PC-3 (cell line): ENCODE results near the gene JCAD.

Experiments used
- EZH2 ChIP-seq: fragments of 300-600 bp; sonication (generic); IDR thresholded peaks from one replicate; pipeline ENCODE4 v1.6.1; 2017; ENCODE audit warnings: antibody characterized with exemption, mild to moderate bottlenecking, low read length; ENCODE audit not compliant: unreplicated experiment
- TF ChIP-seq, protein P1 (sequence below): fragments of 300-600 bp; sonication (generic); conservative IDR thresholded peaks from 2 replicates; pipeline ENCODE4 v1.5.1; 2017; ENCODE audit warnings: antibody characterized with exemption, low read depth, mild to moderate bottlenecking, low read length

DNA sequence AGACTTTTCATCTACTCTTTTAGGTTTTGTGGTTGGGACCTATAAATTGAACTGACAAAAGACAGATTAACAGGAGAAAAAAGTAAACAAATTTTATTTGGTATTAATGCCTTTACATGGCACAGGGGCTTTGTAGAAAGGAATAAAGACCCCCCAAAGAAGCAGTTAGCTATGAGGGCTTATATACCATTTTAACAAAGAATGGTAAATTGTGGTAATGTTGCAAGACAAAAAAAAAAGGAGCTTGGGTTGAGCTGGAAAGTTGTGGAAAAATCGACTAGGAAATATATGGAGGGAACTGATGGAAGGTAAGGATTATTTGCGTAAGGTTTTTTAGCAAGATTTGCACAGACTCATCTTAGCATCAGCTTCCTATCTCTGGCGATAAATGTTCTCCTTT lies 84.6 kb downstream of the JCAD start:
- TF ChIP-seq, protein P1, sequence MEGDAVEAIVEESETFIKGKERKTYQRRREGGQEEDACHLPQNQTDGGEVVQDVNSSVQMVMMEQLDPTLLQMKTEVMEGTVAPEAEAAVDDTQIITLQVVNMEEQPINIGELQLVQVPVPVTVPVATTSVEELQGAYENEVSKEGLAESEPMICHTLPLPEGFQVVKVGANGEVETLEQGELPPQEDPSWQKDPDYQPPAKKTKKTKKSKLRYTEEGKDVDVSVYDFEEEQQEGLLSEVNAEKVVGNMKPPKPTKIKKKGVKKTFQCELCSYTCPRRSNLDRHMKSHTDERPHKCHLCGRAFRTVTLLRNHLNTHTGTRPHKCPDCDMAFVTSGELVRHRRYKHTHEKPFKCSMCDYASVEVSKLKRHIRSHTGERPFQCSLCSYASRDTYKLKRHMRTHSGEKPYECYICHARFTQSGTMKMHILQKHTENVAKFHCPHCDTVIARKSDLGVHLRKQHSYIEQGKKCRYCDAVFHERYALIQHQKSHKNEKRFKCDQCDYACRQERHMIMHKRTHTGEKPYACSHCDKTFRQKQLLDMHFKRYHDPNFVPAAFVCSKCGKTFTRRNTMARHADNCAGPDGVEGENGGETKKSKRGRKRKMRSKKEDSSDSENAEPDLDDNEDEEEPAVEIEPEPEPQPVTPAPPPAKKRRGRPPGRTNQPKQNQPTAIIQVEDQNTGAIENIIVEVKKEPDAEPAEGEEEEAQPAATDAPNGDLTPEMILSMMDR = no peak
- no peak for TF ChIP-seq EZH2
